GM18508 (cell line): ENCODE results near the gene FUNDC1.

Experiments used
- ATAC-seq: cut with Tn5 transposase; IDR thresholded peaks from one replicate; pipeline ENCODE4 v1.9.1; 2021; ENCODE audit warnings: moderate number of reproducible peaks; ENCODE audit not compliant: insufficient read depth, unreplicated experiment

Gene FUNDC1

DNA sequence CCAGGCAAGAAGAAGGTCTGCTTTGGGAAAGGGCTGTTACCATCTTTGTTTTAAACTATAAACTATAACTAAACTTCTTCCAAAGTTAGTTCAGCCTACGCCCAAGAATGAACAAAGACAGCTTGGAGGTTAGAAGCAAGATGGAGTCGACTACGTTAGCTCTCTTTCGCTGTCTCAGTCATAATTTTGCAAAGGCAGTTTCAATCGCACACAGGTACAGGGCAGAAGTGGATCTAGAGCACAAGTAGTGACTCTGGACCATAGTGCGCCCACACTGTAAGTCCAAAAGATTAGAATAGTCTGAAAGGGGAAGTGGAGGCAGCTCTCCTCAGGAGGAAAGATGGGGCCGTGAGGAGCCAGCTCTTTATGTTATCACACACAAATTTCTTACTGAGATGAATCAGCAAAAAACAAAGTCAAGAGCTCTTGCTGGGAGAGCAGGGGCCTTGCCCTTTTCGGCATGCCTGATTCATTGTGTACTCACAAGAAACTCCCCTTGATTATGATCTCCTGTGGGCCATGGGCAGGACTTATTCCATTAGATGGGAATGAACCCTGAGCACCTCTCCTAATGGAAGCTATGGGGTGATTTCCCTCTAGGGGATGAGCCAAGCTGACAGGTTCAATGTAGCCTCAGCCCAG is 58.6 kb downstream of the FUNDC1 start:
- ATAC-seq: no peak

DNA sequence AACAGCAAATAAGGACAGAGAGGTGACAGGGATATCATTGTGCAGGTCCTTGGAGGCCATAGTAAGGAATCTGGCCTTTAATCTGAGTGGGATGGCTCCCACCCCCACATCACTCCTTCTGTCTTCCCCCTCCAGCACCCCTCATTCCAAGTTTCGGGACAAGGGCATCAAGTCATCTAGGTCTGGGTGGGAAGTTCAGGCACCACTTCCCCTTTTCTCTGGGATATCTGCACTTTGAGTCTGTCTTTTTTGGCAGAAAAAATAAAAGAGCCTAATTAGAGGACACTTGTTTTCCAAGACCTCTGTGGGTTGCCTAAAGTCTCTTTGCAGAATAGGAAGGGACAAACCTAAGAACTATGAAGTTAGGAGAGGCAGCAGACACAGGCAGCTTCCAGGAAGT is 60.1 kb downstream of the FUNDC1 start:
- ATAC-seq: no peak

DNA sequence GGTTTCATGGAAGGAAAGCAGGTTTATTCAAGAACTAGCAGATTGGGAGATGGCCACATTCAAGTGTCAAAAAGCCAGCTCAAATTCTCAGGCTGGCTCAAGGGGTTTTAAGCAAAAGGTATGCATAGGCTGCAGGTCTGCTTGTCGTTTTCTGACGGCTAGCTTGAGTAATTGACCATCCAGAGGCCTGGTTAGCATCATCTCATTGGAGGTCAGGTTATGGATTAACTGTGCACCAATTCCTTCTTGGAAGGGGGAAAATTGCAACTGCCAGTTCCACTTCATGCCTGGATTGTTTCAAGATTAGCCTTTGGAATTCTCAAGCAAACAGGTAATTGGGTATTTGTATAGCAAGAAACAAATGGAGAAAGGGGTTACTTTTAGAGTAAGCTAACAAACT is 62.1 kb downstream of the FUNDC1 start:
- no peak for ATAC-seq

DNA sequence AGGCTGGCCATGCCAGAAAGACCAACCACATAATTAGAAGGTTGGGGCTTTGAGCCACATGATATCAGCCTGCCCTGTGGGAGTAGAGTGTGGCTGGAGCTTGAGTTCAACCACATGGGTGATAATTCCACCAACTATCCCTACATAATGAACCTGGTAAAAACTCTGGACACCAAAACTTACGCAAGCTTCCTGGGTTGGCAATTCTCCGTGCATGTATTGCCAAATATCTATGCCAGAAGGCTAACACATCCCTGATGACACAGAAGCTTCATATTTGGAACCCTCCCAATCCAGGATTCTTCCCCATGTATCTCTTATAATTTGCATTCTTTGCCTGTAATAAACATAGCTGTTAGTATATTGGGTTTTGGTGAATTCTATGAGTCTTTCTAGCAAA is 68.2 kb downstream of the FUNDC1 start:
- no peak for ATAC-seq
